ENCODE data around the gene RALGPS1. TPM values are rescaled to one million over a fixed set of nuclear protein-coding genes. Genes with fewer than 3 reads are reported as not detected.
A peak's percentile ranks its signal among the peaks of the same experiment; 100 is the strongest.

Gene RALGPS1
- total and polyA plus RNA-seq, 7 donors: 3.9 to 7.7 (median 5.4) TPM

GRCh38 chr9:126952205-126952977 is 37.8 kb downstream of the RALGPS1 start:
- Histone ChIP-seq H3K27me3 (ENCODE audit: insufficient read depth in 3 of 3, low read length in 2 of 3) (no peaks in the 10 kb centered on the region), H3K36me3 (ENCODE audit: insufficient read depth in 1 of 2, low read depth in 1 of 2) (no peaks in the 10 kb centered on the region), H3K27ac (no peak overlapping the region), H3K9me3 (no peaks in the 10 kb centered on the region), H3K4me1 (peaks cover 10% of the 10 kb centered on the region), H3K4me3 (no peak overlapping the region)
- ATAC-seq (no peak), DNase-seq (no peak)
- TF ChIP-seq CTCF (IDR thresholded peaks at IDR 0.05): no peak
- 70 to 84% (median 82%) methylated on average over 11 of the region's 11 CpGs for WGBS, 3 donors
- intact Hi-C loops (cut with DNase I): no loop called here

DNA sequence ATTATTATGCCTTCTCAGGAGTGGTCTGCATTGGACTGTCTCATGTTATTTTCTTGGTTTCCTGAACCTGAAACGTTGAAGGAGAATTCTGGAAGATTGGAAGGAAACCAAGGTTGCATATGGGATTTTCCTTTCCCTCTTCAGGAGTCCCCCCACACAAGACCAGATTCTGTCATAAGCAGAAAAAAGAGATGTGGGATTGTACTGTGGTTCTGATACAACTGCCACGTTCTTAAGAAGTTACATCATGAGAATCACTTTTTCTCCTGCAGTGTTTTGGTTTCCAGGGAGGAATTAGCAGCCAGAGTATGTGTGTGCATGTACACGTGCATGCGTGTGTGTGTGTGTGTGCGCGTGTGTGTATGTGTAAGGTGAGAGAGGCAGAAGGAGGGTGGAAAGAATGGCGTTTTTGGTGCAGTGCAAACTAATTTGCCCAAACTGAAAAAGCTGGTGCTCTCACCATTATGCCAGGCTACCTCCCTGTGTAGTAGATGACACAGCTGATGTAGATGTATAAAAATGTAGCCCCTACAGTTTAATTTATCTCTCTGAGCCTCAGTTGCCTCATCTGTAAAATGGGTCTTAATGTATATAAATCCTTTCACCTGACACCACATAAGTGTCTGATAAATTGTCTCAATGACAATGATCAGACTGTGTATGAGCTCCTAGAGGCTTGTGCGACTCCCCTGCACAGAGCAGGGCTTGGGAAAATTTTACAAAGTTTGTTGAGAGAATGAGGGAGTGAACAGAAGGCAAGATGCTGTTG is 38.6 kb downstream of the RALGPS1 start:
- no peaks in the 10 kb centered on the region for H3K9me3 ChIP-seq
- no peak for ATAC-seq
- H3K4me1 ChIP-seq: peaks cover 17% of the 10 kb centered on the region
- no peak for TF ChIP-seq CTCF (IDR thresholded peaks at IDR 0.05)
- no peaks in the 10 kb centered on the region for H3K36me3 ChIP-seq (ENCODE audit: insufficient read depth in 1 of 2, low read depth in 1 of 2)
- no peaks in the 10 kb centered on the region for H3K27me3 ChIP-seq (ENCODE audit: insufficient read depth in 3 of 3, low read length in 2 of 3)
- H3K27ac ChIP-seq: no peak overlapping the region
- WGBS, 3 donors: 77 to 84% (median 81%) methylated on average over 8 of the region's 8 CpGs
- no peak overlapping the region for H3K4me3 ChIP-seq
- no peak for DNase-seq
- intact Hi-C loops (cut with DNase I): no loop called here

DNA sequence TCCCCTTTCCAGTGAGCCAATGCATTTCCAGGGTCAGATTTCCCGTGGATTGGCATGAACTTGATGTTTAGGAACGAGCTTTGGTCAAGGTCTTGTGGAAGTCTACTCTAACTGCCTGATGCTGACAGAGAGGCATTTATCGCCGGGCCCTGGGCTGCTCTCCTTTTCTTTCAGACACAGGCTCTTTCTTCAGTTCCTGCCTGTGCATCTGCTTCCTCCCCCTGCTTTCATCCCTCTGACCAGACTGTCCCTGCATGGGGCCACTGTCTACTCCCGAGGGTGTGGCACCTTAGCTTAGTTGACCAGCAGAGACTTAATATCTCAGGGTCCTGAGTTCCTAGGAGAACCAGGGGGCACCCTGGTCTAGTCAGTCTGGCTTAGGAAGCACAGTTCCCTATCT is 41.2 kb downstream of the RALGPS1 start:
- intact Hi-C loops (cut with DNase I): no loop called here
- WGBS, 3 donors: 46 to 62% (median 55%) methylated on average over 5 of the region's 5 CpGs
- ATAC-seq: no peak
- Histone ChIP-seq H3K9me3 (no peaks in the 10 kb centered on the region), H3K27me3 (ENCODE audit: insufficient read depth in 3 of 3, low read length in 2 of 3) (no peaks in the 10 kb centered on the region), H3K4me1 (peaks cover 19% of the 10 kb centered on the region), H3K36me3 (ENCODE audit: insufficient read depth in 1 of 2, low read depth in 1 of 2) (no peaks in the 10 kb centered on the region), H3K27ac (peak overlapping the region; percentile 78), H3K4me3 (no peak overlapping the region)
- no peak for DNase-seq
- TF ChIP-seq CTCF (IDR thresholded peaks at IDR 0.05): no peak

GRCh38 chr9:126956917-126957686 is 42.5 kb downstream of the RALGPS1 start:
- WGBS, 3 donors: 70 to 92% (median 81%) methylated on average over 7 of the region's 7 CpGs
- Histone ChIP-seq H3K36me3 (ENCODE audit: insufficient read depth in 1 of 2, low read depth in 1 of 2) (no peaks in the 10 kb centered on the region), H3K27ac (peak overlapping the region; percentile 78), H3K9me3 (no peaks in the 10 kb centered on the region), H3K4me3 (no peak overlapping the region), H3K27me3 (ENCODE audit: insufficient read depth in 3 of 3, low read length in 2 of 3) (no peaks in the 10 kb centered on the region), H3K4me1 (peaks cover 19% of the 10 kb centered on the region)
- peak; percentile 57 to 72 (median 71) for ATAC-seq
- DNase-seq: no peak
- intact Hi-C loops (cut with DNase I): no loop called here
- no peak for TF ChIP-seq CTCF (IDR thresholded peaks at IDR 0.05)
